GM12874 (cell line): Measurements from ENCODE around the gene ARHGAP15.

Experiments used
- TF ChIP-seq, protein P1 (sequence below): IDR thresholded peaks from 2 replicates; pipeline ENCODE4 v1.5.1; 2011; ENCODE audit warnings: low read depth, mild to moderate bottlenecking, control low read depth, low read length, moderate library complexity; ENCODE audit not compliant: insufficient read depth

The ARHGAP15 gene

DNA sequence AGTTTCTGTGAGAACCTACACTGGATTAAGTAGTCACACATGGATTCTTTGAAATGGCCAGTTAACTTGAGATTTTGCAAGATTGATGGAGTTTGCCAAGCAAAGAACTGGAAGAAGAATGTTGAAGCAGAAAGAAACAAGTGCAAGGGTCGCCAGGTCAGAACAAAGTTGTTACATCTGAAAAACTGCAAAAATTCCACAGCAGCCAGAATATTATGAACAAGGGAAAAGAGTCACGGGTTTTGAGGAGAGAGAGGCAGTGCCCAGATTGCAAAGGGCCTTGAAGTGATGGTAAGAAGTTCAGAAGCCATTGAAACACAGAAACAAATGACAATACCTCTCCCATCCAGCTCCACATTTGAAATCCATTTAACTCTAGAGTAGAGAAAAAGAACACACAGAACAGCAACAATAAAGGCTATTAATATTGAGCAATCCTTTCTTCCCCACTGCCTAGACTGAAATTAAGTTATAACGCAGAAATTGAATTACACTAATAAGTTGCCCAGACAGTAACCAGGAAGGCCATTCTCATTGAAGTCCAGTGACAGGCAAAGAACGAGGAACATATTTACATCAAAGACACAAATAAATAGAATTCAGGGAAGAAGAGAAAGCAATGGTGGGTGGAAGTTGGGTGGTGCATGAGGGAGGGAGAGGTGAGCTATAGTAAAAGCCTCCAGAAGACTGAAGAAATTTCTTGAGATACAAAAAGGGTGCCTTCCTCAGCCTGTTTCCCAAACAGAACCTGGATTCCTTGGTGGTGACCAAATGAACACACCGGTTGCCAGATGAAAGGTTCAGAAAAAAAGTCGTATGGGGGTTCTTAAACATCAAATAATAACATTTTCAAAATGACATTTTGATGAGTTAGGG is 80.6 kb downstream of the ARHGAP15 start:
- TF ChIP-seq, protein P1, sequence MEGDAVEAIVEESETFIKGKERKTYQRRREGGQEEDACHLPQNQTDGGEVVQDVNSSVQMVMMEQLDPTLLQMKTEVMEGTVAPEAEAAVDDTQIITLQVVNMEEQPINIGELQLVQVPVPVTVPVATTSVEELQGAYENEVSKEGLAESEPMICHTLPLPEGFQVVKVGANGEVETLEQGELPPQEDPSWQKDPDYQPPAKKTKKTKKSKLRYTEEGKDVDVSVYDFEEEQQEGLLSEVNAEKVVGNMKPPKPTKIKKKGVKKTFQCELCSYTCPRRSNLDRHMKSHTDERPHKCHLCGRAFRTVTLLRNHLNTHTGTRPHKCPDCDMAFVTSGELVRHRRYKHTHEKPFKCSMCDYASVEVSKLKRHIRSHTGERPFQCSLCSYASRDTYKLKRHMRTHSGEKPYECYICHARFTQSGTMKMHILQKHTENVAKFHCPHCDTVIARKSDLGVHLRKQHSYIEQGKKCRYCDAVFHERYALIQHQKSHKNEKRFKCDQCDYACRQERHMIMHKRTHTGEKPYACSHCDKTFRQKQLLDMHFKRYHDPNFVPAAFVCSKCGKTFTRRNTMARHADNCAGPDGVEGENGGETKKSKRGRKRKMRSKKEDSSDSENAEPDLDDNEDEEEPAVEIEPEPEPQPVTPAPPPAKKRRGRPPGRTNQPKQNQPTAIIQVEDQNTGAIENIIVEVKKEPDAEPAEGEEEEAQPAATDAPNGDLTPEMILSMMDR: no peak

DNA sequence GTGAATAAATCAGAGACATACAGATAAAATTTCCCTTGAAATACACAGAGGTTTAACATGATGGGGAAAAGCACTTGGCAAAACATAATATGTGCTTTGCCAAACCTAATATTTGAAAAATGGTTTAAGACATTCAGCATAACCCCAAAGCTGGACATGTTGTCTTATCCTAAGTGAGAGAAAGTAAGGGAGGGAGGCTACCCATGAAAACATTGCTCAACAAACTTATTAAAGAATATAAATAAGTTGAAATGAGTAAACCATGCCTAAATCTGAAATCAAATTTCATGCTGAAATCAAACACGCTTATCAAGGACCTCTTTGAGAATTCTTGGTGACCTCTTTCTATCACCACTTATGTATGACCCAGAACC is 81.2 kb downstream of the ARHGAP15 start:
- TF ChIP-seq, protein P1: no peak

DNA sequence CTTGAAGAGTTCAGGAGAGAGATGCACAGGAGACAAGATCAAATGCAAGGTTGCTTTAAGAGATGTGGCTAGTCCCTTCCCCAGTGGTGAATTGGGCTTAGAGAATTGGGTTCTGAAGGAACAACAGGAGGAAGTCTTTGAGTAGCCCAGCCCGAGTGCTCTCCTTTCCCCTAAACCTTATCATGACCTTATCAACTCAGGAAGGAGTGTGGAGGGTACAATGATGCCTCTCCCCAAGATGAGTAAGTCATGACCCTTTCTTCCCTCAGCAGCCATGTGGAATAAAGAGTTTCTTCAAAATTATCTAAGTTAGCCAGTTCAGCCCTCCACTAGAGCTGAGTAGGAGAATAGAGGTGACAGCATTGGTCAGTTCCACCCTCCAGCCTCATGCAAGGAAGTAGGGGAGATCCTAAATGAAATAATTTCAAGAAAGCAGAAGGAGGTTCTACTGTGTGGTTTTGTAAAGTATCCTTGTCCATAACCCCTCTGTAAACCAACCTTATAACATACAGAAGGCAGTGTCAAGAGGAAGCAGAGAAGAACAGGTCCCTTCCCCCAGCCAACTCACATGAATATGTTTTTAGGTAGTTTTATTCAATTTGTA is 88.4 kb downstream of the ARHGAP15 start:
- TF ChIP-seq, protein P1: no peak

DNA sequence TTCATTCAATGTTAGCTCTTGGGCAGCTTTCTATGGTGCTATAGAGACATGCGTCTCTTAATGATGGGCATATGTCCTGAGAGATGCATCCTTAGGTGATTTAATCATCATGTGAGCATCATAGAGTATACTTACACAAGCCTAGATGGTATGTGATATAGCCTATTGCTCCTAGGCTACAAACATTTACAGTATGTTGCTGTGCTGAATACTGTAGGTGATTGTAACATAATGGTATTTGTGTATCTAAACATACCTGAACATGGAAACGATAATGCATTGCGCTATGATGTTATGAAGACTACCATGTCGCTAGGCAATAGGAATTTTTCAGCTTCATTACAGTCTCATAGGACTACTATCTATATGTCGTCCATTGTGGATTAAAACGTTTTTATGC is 89.4 kb downstream of the ARHGAP15 start:
- TF ChIP-seq, protein P1: no peak

DNA sequence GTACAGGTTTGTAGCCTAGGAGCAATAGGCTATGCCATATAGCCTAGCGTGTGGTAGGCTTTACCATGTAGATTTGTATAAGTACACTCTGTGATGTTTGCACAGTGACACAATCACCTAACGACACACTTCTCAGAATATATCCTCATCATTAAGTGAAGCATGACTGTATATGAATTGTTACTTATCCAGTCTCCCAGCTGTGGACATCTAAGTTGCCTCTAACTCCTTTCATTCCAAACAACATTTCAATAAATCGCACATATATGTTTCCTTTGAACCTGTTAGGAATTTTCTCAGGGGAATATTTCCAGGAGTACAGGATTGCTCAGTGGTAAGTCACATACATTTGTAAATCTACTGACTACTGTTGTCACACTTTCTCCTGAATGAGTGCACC is 90.0 kb downstream of the ARHGAP15 start:
- TF ChIP-seq, protein P1: no peak

DNA sequence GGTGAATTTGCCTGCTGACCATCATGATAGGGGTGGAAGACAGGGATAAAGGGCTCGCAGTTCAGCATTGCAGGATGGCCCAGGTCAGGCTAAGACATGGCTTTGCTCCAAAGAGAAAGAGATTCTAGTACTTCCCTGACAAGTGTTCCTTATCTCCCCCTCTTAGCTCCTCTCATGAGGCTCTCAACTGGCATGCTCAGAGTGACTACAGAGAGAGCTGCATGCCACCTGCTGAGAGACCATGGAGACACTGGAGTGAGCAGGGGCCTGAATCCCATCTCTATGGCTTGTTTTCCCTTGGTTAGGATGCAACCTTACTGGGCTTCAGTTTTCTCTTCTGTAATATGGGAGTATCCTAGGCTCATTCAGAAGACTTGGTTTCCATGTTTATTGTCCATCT is 94.3 kb downstream of the ARHGAP15 start:
- TF ChIP-seq, protein P1: no peak

DNA sequence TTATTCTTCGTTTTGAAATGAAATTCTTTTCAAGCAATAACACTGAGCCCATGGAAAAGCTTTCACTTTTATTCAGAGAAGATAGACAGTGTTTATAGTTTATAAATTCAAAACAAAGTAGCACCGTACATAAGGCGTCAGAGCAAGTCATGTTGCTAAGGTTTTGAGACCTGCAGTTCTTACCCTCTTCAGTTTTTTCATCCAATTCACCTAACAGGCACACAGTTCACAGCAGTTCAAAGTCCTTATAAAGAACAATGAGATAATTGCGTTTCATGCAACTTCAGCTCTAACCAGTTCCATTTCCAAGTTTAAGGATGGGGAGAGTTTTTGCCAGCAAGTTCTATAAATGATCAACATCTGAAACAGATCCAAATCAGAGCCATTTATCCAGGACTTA is 96.7 kb downstream of the ARHGAP15 start:
- TF ChIP-seq, protein P1: no peak
